Astrocyte of the cerebellum (primary cell): ENCODE measurements around the gene TMC5.
"Not testable (repeated sequence)": the region's sequence is repeated elsewhere in the genome, so short reads cannot be mapped to it uniquely, and the experiment has no call there.

Source experiments
- DNase-seq: peaks from one replicate; pipeline ENCODE4 v3.0.0-alpha.2; 2011; ENCODE audit warnings: low read depth
- H3K4me3 ChIP-seq: 2 replicates; pipeline ENCODE4 v1.5.1; 2011; ENCODE audit warnings: mild to moderate bottlenecking, low read depth, low read length, moderate library complexity
- in situ Hi-C: cut with HindIII; loops from 2 replicates; pipeline ENCODE4 v1.10.0; 2017; ENCODE audit warnings: low sequenced_read_pairs
- TF ChIP-seq, protein P1 (sequence below): IDR thresholded peaks from 2 replicates; pipeline ENCODE4 v1.5.1; 2012; ENCODE audit warnings: low read length, low read depth, moderate library complexity, mild to moderate bottlenecking; ENCODE audit errors: missing control alignments

The TMC5 gene

DNA sequence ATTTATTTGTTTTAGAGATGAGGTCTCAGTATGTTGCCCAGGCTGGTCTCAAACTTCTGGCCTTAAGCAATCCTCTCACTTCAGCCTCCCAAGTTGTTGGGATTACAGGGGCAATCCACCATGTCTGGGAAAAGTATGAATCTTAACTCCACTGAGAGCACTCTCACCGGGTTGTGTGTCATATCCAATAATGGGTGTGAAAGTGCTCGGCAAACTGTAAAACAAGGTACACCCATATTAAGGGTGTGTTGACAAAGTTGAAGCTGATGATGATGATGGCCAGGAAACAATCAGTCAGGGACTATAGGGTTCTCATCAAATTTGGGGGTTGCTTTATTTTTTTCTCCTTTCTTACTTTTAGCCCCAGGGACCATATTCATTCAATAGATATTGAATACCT is 25.3 kb upstream of the TMC5 start:
- TF ChIP-seq, protein P1, sequence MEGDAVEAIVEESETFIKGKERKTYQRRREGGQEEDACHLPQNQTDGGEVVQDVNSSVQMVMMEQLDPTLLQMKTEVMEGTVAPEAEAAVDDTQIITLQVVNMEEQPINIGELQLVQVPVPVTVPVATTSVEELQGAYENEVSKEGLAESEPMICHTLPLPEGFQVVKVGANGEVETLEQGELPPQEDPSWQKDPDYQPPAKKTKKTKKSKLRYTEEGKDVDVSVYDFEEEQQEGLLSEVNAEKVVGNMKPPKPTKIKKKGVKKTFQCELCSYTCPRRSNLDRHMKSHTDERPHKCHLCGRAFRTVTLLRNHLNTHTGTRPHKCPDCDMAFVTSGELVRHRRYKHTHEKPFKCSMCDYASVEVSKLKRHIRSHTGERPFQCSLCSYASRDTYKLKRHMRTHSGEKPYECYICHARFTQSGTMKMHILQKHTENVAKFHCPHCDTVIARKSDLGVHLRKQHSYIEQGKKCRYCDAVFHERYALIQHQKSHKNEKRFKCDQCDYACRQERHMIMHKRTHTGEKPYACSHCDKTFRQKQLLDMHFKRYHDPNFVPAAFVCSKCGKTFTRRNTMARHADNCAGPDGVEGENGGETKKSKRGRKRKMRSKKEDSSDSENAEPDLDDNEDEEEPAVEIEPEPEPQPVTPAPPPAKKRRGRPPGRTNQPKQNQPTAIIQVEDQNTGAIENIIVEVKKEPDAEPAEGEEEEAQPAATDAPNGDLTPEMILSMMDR = no peak
- no peak overlapping the region for H3K4me3 ChIP-seq
- in situ Hi-C loops = no loop called here
- no peak for DNase-seq

DNA sequence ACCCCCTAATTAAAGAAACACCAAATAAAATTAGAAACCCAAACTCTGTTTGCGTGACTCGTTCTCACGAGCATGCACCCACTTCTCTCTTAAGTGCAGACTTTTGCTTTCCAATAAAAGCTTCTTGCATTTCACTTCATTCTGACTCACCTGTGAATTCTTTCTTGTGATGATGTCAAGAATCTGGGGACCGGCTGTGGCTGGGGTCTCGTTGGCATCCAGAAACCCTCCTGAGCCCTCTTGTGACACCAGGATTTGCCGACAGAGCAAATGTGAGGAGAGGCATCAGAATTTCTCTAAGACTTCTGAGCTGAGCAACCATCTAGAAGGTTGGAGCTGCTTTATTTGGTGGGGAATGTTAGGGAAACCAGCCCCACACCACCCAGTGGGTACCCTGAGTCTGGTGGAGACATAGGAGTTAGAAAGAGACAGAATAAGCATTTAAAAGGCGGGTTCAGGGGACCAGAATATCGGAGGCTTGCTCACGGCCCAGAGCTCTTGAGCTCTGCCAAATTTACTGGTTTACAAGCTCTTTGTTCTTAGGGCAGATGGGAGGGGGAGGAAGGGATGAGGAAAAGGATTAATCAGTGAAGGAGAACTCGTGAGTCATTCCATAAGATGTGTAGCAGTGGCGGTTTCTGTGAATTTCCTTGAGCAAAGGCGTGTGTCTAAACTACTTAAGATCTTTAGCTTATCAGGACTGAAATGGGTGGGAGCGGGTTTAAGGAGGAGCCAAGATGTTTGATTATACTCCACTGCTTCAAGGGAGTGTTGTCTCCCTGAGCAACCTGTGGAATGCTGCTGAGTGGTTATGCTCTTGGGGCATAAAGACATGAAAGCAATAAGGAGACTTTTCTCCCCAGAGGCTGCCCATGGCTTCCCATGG is 24.2 kb upstream of the TMC5 start:
- peak; percentile 9 for DNase-seq
- TF ChIP-seq, protein P1 = no peak
- in situ Hi-C loops = no loop called here
- H3K4me3 ChIP-seq = no peak overlapping the region

DNA sequence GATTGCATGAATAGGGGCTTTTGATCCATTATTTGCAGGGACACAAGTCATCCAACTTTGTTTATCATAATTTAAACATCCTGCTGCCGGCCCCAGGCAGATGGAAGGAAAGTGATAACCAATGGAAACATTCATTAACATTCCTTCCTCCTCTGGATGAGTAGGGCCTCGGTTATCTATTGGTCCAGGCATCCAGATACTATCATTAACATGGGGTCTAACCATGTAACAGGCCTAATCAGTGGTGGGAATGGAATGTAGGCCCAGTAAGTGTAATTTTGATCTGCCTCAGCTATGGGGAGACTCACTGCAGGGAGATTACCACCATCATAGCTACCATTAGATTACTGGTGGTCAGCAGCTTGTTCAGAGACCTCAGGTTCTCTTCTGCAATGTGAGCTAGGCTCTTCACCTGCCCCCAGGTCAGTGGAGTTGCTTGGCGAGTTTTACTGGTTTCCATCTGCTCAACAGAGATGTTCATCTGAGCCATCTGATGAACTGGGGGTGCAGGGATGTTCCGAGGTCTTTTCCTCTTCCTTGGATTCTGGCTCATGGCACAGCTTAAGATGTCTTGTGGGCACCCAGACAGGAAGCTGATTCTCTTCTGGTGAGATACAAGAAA is 21.9 kb upstream of the TMC5 start:
- in situ Hi-C loops, H3K4me3 ChIP-seq: not testable (repeated sequence)

DNA sequence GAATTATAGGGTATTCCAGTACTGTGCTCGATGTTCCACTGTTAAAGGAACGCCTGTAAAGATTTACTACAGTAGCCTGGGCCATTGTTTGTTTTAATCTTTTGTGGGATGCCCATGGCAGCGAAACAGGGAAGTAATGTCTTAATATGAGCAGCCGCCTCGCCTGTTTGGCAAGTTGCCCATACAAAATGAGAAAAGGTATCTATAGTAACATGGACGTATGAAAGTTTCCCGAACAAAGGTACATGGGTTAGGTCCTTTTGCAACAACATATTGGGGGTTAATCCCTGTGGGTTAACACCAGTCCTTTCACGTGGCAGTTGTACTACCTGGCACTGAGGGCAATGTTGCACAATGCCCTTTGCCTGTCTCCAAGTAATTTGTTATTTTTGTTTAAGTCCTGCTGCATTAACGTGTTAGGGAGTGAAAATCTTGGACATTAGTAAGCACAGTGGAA is 21.1 kb upstream of the TMC5 start:
- in situ Hi-C loops = no loop called here
- no peak for DNase-seq

More for the DNA sequence above, 21.9 kb upstream of the TMC5 start:
- not testable (repeated sequence) for DNase-seq

DNA sequence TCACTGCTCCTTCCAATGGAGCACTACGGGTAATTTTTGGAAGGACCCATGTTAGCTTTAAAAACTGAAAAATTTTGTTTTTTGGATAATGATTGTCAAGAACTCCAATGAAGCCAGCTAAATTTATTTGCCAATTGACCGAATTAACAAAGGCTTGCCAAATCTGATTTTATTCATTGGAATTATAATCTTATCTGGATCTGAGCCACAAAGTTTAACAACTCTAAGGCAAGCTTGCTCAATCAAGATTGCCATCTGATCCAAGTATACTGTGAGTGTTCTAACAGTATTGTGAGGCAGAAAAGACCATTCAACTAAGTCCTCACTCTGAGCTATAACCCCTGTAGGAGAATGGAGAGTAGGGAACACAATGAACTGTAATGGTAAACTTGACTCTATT is 20.3 kb upstream of the TMC5 start:
- H3K4me3 ChIP-seq, DNase-seq, in situ Hi-C loops: not testable (repeated sequence)

More for the DNA sequence above, 21.1 kb upstream of the TMC5 start:
- TF ChIP-seq, protein P1 = no peak
- no peak overlapping the region for H3K4me3 ChIP-seq

DNA sequence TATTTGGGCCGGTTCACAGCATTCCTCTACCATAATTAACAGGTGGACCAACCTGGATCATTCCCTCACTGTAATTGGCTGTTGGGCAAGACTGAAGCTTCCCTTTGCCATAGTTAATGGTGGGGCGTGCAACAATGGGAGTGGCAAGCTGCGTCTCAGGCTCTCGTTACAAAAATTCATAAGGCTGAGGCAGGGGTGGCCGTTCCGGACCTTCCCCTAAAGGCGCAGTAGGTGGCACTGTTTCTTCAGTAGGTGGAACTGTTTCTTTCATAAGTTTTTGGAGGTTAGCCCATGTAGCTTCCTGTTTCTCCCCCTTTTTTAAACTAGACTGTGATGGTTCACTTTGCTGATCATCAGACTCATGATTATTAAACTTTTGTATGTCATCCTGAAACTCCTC is 17.0 kb upstream of the TMC5 start:
- DNase-seq = no peak
- TF ChIP-seq, protein P1 = no peak
- in situ Hi-C loops = no loop called here
- no peak overlapping the region for H3K4me3 ChIP-seq

DNA sequence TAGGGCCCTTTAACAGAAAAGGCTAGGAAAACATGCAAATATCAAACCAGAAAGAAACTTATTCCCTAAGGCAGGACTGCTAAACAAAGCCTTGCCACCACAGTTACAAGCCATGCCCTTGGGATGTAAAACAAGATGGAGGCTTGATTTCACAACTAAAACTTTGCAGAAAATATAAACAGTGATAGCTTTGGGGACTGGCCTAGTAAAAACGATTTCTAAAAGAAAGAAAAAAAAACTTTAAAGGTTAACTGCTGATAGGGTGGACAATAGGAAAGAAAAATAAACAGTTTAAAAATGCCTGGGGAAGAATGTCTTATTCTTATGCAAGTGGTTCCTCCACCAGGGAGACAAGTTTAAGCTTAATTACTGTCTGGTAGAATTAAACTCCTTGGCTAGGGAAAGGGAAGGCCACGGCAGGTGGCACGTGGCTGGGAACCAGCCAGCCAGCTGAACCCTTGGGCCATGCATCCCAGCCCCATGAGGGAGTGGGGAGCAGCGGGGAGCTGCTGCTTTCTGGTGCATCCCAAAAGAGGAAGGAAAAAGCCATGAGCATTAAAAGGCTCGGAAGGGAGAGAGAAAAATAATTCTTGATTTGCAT is 10.7 kb upstream of the TMC5 start:
- no peak for DNase-seq
- TF ChIP-seq, protein P1 = no peak
- H3K4me3 ChIP-seq = no peak overlapping the region
- in situ Hi-C loops = no loop called here
